ENCODE measurements around the gene CAVIN2. TPM values are rescaled to one million over a fixed set of nuclear protein-coding genes. Genes with fewer than 3 reads are reported as not detected.

CAVIN2 gene
- total and polyA plus RNA-seq, 4 donors, result 55.1 to 160 (median 104) TPM

DNA sequence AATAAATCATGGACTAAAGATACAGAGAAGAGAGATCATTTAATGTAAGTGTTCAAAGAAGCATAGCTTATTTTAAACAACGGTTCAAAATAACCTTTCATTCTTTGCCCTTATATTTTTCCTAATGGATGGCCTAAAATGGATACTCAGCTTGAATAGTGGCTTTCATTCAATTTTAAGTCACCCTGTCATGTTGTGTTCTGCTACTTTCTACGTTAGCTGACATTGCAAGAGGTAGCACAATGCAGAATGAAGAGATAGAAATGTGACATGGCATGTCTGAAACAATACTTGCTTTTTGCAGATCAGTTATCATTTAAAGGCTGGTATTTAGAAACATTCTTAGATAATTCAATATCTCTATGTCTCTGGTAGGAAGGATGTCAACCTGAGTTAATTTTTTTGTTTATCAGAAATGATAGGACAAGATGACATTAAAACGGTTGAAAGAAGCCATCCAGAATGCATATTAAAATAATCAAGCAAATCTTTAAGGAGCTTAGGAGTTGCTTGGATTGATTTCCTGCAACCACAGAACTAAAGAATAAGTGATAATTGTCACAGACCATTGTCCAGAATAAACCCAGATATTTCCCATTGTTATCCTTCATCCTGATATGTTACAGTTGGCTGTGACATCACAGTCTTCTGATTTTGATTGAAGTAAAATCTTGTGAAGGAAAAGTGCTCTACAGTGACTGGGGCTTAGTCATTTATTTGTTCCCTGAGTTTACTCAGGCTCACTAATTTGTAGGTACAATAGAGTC is 41.7 kb upstream of the CAVIN2 start:
- Histone ChIP-seq H3K4me3 (no peak overlapping the region), H3K4me1 (ENCODE audit: control insufficient read depth in 5 of 5, insufficient read depth in 5 of 5, low read length in 5 of 5) (no peaks in the 10 kb centered on the region), H3K9me3 (ENCODE audit: control insufficient read depth in 4 of 4, insufficient read depth in 3 of 4, low read length in 3 of 4) (peaks cover 0 to 3% (median 0%) of the 10 kb centered on the region in 4 donors), H3K9ac (ENCODE audit: insufficient read depth in 1 of 2, low read length in 2 of 2) (no peak overlapping the region), H3K27ac (ENCODE audit: low read depth in 1 of 2, low read length in 1 of 2) (no peak overlapping the region), H3K36me3 (ENCODE audit: control insufficient read depth in 4 of 4, insufficient read depth in 4 of 4, low read length in 4 of 4) (no peaks in the 10 kb centered on the region), H3K27me3 (ENCODE audit: control insufficient read depth in 3 of 3, insufficient read depth in 3 of 3, low read length in 2 of 3) (no peaks in the 10 kb centered on the region)
- ATAC-seq (ENCODE audit: insufficient read depth, low FRiP score) (no peak), DNase-seq (no peak)
- no peak for TF ChIP-seq CTCF (IDR thresholded peaks at IDR 0.05; ENCODE audit: control extremely low read depth, extremely low read depth)
- WGBS, 2 donors, result 77% methylated on average over 3 of the region's 3 CpGs

DNA sequence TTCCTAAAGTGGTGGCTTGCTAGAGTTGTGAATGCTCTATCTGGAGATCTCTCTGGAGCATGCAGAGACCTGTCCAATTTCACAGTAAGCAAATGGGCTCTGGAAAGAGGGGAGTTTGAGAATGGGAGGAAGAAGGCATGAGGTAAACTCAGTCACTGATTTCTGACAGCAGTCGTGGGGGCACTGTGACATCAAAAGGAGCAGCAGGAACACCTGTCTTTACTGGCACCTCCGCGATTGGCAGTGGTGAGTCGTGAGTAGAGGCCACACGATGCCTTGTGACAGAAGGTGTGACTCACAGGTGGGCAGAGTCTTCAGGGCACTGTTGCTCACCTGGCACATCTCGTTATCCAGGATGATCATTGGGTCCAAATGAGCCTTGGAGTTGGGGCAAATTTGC is 38.8 kb upstream of the CAVIN2 start:
- Histone ChIP-seq H3K9ac (ENCODE audit: insufficient read depth in 1 of 2, low read length in 2 of 2) (no peak overlapping the region), H3K36me3 (ENCODE audit: control insufficient read depth in 4 of 4, insufficient read depth in 4 of 4, low read length in 4 of 4) (no peaks in the 10 kb centered on the region), H3K9me3 (ENCODE audit: control insufficient read depth in 4 of 4, insufficient read depth in 3 of 4, low read length in 3 of 4) (peaks cover 0 to 3% (median 0%) of the 10 kb centered on the region in 4 donors), H3K4me3 (no peak overlapping the region), H3K4me1 (ENCODE audit: control insufficient read depth in 5 of 5, insufficient read depth in 5 of 5, low read length in 5 of 5) (no peaks in the 10 kb centered on the region), H3K27me3 (ENCODE audit: control insufficient read depth in 3 of 3, insufficient read depth in 3 of 3, low read length in 2 of 3) (no peaks in the 10 kb centered on the region), H3K27ac (ENCODE audit: low read depth in 1 of 2, low read length in 1 of 2) (no peak overlapping the region)
- WGBS, 2 donors, result 91 to 97% methylated on average over 6 of the region's 6 CpGs
- DNase-seq (no peak), ATAC-seq (ENCODE audit: insufficient read depth, low FRiP score) (no peak)
- no peak for TF ChIP-seq CTCF (IDR thresholded peaks at IDR 0.05; ENCODE audit: control extremely low read depth, extremely low read depth)

- no peaks in the 10 kb centered on the region for H3K4me1 ChIP-seq (ENCODE audit: control insufficient read depth in 5 of 5, insufficient read depth in 5 of 5, low read length in 5 of 5)
- H3K27ac ChIP-seq (ENCODE audit: low read depth in 1 of 2, low read length in 1 of 2), result no peak overlapping the region
- TF ChIP-seq CTCF (IDR thresholded peaks at IDR 0.05; ENCODE audit: control extremely low read depth, extremely low read depth), result no peak
- no peaks in the 10 kb centered on the region for H3K36me3 ChIP-seq (ENCODE audit: control insufficient read depth in 4 of 4, insufficient read depth in 4 of 4, low read length in 4 of 4)
- peaks cover 0 to 3% (median 0%) of the 10 kb centered on the region in 4 donors for H3K9me3 ChIP-seq (ENCODE audit: control insufficient read depth in 4 of 4, insufficient read depth in 3 of 4, low read length in 3 of 4)
- H3K4me3 ChIP-seq, result no peak overlapping the region
- no peak for ATAC-seq (ENCODE audit: insufficient read depth, low FRiP score)
- WGBS, 2 donors, result 76 to 97% methylated on average over 1 of the region's 1 CpG
- no peak for DNase-seq
- H3K9ac ChIP-seq (ENCODE audit: insufficient read depth in 1 of 2, low read length in 2 of 2), result no peak overlapping the region
- no peaks in the 10 kb centered on the region for H3K27me3 ChIP-seq (ENCODE audit: control insufficient read depth in 3 of 3, insufficient read depth in 3 of 3, low read length in 2 of 3)
Observed at GRCh38 chr2:191885098-191885497, 38.2 kb upstream of the CAVIN2 start.

All from lung (tissue), 12 donors.